GM03348 (cell line): Measurements from ENCODE around the gene HBA1.
"Not testable (repeated sequence)": the region's sequence is repeated elsewhere in the genome, so short reads cannot be mapped to it uniquely, and the experiment has no call there.

Experiments used
- DNase-seq: peaks from one replicate; pipeline ENCODE4 v3.0.0; 2012; ENCODE audit warnings: low spot score

HBA1 gene

GRCh38 chr16:176006-176405 is 474 bp upstream of the HBA1 start:
- not testable (repeated sequence) for DNase-seq

DNA sequence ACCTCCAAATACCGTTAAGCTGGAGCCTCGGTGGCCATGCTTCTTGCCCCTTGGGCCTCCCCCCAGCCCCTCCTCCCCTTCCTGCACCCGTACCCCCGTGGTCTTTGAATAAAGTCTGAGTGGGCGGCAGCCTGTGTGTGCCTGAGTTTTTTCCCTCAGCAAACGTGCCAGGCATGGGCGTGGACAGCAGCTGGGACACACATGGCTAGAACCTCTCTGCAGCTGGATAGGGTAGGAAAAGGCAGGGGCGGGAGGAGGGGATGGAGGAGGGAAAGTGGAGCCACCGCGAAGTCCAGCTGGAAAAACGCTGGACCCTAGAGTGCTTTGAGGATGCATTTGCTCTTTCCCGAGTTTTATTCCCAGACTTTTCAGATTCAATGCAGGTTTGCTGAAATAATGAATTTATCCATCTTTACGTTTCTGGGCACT is 928 bp downstream of the HBA1 start:
- DNase-seq = peak; percentile 55

DNA sequence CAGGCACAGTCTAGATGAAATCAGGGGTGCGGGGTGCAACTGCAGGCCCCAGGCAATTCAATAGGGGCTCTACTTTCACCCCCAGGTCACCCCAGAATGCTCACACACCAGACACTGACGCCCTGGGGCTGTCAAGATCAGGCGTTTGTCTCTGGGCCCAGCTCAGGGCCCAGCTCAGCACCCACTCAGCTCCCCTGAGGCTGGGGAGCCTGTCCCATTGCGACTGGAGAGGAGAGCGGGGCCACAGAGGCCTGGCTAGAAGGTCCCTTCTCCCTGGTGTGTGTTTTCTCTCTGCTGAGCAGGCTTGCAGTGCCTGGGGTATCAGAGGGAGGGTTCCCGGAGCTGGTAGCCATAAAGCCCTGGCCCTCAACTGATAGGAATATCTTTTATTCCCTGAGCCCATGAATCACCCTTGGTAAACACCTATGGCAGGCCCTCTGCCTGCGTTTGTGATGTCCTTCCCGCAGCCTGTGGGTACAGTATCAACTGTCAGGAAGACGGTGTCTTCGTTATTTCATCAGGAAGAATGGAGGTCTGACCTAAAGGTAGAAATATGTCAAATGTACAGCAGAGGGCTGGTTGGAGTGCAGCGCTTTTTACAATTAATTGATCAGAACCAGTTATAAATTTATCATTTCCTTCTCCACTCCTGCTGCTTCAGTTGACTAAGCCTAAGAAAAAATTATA is 1.6 kb downstream of the HBA1 start:
- no peak for DNase-seq

DNA sequence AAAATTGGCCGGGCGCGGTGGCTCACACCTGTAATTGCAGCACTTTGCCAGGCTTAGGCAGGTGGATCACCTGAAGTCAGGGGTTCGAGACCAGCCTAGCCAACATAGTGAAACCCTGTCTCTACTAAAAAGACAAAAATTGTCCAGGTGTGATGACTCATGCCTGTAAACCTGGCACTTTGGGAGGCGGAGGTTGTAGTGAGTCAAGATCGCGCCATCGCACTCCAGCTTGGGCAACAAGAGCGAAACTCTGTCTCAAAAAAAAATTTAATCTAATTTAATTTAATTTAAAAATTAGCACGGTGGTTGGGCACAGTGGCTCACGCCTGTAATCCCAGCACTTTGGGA is 2.2 kb downstream of the HBA1 start:
- DNase-seq = no peak

GRCh38 chr16:179211-180092 is 3.0 kb downstream of the HBA1 start:
- no peak for DNase-seq

DNA sequence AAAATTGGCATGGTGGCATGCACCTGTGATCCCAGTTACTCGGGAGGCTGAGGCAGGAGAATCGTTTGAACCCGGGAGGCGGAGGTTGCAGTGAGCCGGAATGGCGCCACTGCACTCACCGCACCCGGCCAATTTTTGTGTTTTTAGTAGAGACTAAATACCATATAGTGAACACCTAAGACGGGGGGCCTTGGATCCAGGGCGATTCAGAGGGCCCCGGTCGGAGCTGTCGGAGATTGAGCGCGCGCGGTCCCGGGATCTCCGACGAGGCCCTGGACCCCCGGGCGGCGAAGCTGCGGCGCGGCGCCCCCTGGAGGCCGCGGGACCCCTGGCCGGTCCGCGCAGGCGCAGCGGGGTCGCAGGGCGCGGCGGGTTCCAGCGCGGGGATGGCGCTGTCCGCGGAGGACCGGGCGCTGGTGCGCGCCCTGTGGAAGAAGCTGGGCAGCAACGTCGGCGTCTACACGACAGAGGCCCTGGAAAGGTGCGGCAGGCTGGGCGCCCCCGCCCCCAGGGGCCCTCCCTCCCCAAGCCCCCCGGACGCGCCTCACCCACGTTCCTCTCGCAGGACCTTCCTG is 3.7 kb downstream of the HBA1 start, which contains the start of gene HBQ1:
Gene HBQ1 (plus strand): TSS at position 359 of the 575 bp plus-strand sequence. CDS start 28 bp downstream, at position 387.
- DNase-seq = peak; percentile 78

- DNase-seq = peak; percentile 92
These were observed 4.4 kb downstream of the HBA1 start for GRCh38 chr16:180681-181564.

DNA sequence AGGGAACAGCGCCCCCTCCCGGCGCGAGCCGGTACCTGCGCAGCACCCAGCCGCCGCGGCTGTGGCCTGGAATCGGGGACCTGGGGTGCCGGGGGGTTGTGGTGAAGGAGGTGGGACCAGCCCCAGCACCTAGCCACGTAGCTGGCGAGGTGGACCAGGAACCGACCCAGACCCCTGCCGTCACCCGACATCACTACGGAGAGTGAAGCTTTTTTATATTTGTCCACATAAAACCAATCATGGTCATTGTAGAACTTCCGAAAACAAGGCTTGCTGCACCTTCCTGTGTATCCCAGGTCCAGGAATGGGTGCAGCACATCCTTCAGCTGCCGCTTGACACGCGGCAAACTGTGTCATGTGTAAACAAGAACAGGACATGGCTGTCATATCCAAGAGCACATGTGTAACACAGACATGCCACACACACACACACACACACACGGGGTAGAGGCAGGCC is 5.1 kb downstream of the HBA1 start:
- DNase-seq = no peak

DNA sequence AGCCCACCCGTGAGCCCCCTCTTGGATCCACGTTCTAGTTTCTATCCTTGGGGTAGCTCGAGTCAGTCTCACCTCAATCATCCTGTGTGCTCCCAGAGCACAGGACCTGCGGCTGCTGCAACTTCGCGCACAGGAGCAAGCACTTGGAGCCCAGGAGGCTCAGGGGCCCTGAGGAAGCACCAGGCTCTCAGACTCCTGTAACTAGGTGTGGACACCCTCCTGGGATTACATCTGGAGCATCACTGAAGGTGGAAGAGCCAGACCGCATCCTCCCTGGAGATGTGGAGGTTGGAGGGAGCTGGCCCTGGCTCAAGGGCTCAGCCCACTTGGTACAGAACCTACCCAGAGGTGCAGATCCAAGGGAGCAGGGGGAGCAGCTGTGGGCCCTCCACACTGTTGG is 6.5 kb downstream of the HBA1 start:
- DNase-seq = no peak

DNA sequence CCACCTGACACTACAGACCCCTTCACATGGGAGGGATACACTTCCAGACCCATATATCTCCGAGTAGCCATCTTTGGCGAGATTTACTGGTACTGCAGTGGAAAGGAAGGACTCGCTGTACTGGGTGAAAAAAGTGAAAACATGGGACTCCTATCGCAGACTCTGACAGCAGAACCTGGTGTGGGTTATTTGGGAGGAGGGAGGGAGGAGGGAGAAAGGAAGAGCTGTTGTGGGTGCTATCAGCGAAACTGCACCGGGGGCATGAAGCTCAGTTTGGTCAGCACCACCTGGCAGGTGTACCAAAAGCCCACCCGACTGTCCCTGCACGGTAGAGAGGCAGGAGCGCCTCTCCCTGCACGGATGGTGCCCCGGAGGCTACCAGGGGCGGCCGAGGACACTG is 8.7 kb downstream of the HBA1 start:
- DNase-seq = no peak

GRCh38 chr16:185691-186090 is 9.2 kb downstream of the HBA1 start:
- no peak for DNase-seq

GRCh38 chr16:187330-187729 is 10.8 kb downstream of the HBA1 start:
- no peak for DNase-seq

GRCh38 chr16:188674-189073 is 12.2 kb downstream of the HBA1 start:
- no peak for DNase-seq

GRCh38 chr16:189604-190186 is 13.2 kb downstream of the HBA1 start:
- no peak for DNase-seq

DNA sequence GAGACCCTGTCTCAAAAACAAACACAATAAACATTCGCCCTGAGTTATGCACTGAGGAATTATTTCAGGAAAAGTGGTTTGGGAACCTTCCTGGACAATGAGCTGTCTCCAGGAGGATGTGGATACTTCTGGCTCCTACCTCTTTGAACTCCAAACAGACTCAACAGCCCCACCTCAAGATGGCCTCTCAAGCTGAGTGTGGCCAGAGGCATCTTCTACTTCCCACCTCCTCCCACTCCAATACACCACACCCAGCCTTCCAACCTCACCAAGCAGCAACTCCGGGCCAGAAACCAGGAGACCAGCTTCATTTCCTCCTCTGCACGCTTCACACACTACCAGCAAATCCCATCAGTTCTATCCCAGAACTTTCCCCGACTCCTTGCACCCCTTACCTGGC is 15.4 kb downstream of the HBA1 start:
- DNase-seq = no peak

- DNase-seq = no peak
These were observed 16.2 kb downstream of the HBA1 start for GRCh38 chr16:192686-193085.

DNA sequence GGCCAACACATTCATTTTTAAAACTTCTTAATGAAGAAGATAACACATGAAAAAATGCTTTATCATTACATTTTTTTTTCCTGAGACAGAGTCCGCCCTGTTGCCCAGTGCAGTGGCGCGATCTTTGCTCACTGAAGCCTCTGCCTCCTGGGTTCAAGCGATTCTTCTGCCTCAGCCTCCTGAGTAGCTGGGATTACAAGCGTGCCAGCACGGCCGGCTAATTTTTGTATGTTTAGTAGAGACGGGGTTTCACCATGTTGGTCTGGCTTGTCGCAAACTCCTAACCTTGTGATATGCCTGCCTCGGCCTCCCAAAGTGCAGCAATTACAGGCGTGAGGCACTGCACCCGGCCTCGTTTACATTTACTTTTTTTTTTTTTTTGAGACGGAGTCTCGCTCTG is 17.0 kb downstream of the HBA1 start:
- DNase-seq = no peak

DNA sequence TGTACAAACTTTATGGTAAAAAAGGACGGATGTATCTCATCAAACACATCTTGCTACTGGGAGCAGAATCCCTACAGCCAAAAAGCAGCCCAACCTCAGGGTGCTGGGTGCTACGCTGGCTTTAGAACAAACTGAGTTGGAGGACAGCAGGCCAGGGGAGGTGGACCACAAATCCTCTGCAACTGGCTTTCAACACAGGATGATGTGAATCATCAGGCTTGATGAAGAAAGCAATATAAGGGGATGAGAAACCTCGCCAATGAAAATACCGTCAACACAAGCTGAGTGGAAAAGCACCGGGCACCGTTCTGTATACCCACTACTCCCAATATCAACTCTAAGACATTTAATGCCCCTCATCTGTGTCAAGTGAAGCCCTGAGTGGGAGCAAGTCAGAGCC is 18.0 kb downstream of the HBA1 start:
- no peak for DNase-seq

- DNase-seq = peak; percentile 37
These were observed 23.9 kb downstream of the HBA1 start for GRCh38 chr16:200388-200787.

- no peak for DNase-seq
These were observed 26.8 kb downstream of the HBA1 start for GRCh38 chr16:203246-203645.

DNA sequence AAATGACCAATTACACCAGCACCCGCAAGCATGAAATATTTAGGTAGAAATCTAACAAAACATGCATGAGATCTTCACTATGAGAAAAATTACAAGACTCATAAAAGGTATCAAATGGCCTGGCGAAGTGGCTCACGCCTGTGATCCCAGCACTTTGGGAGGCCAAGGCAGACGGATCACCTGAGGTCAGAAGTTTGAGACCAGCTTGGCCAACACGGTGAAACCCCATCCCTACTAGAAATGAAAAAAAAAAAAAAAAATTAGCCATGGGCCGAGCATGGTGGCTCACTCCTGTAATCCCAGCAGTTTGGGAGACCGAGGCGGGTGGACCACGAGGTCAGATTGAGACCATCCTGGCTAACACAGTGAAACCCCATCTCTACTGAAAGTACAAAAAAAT is 27.6 kb downstream of the HBA1 start:
- DNase-seq = not testable (repeated sequence)

GRCh38 chr16:209359-209758 is 32.9 kb downstream of the HBA1 start:
- not testable (repeated sequence) for DNase-seq
